ENCODE measurements around the gene OFD1.

DNA sequence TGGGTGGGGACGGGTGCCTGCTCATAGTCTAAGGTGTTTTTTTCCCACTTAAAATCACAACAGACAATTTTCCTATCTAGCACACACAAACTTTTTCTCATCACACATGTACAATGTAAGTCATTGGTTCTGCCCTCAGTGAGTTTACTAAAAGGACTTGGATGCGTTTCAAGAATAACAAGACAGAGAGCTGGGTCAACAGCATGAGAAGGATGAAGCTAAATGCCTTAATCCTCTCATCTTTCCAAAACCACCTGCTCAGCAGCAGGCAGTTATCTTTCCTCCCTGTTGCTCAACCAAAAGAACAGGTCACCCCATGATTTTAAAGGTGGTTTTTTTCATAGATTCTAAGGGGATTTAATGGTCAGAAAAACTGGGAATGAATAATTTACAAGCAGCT, 40.1 kb downstream of the OFD1 start:
- TF ChIP-seq, protein P1, sequence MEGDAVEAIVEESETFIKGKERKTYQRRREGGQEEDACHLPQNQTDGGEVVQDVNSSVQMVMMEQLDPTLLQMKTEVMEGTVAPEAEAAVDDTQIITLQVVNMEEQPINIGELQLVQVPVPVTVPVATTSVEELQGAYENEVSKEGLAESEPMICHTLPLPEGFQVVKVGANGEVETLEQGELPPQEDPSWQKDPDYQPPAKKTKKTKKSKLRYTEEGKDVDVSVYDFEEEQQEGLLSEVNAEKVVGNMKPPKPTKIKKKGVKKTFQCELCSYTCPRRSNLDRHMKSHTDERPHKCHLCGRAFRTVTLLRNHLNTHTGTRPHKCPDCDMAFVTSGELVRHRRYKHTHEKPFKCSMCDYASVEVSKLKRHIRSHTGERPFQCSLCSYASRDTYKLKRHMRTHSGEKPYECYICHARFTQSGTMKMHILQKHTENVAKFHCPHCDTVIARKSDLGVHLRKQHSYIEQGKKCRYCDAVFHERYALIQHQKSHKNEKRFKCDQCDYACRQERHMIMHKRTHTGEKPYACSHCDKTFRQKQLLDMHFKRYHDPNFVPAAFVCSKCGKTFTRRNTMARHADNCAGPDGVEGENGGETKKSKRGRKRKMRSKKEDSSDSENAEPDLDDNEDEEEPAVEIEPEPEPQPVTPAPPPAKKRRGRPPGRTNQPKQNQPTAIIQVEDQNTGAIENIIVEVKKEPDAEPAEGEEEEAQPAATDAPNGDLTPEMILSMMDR (IDR thresholded peaks at IDR 0.05): no peak
- no peak for TF ChIP-seq POLR2A (IDR thresholded peaks at IDR 0.05)

Measured in breast epithelium (tissue), 3 donors.